GM23248 (cell line): ENCODE measurements around the gene JDP2.

Source experiments
- EZH2 ChIP-seq: fragments of 200-600 bp; sonication (generic); IDR thresholded peaks from 2 replicates; pipeline ENCODE4 v1.6.1; 2018; ENCODE audit warnings: antibody characterized with exemption, mild to moderate bottlenecking; ENCODE audit not compliant: insufficient read depth, poor library complexity, severe bottlenecking
- EZH2phosphoT487 ChIP-seq: fragments of 200-600 bp; sonication (generic); IDR thresholded peaks from 2 replicates; pipeline ENCODE4 v1.6.1; 2018; ENCODE audit warnings: antibody characterized with exemption, moderate library complexity, mild to moderate bottlenecking, low read depth; ENCODE audit not compliant: insufficient read depth

DNA sequence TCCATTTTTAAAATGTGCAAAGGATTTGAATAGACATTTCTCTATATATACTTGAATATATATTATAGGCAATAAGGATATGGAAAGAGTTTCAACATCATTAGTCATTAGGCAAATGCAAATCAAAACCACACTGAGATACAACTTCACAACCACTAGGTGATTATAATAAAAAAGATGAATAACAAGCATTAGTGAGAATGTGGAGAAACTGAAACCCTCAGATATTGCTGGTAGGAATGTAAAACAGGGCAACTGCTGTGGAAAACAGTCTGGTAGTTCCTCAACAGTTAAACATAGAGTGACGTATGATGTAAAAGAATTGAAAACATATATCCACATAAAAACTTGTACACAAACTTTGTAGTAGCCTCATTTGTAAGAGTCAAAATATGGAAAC, 82.7 kb downstream of the JDP2 start:
- TF ChIP-seq EZH2 (no peak), EZH2phosphoT487 (no peak)
